ENCODE data around the gene TNFSF18. TPM values are rescaled to one million over a fixed set of nuclear protein-coding genes. Genes with fewer than 3 reads are reported as not detected.

Gene TNFSF18
- total RNA-seq, 1 donor from 2014 or later: not detected

Other genes starting within 250 kb of the TNFSF18 start
- 1.9 TPM for gene TNFSF4, start 156.4 kb upstream of the TNFSF18 start, total RNA-seq